Fibroblast of lung (primary cell): ENCODE results near the gene ZNF559. TPM values are rescaled to one million over a fixed set of nuclear protein-coding genes. Genes with fewer than 3 reads are reported as not detected.
"Not testable (repeated sequence)": the region's sequence is repeated elsewhere in the genome, so short reads cannot be mapped to it uniquely, and the experiment has no call there.

ENCODE experiments used
- DNase-seq, 2 donors: peaks; one replicate each; pipeline versions ENCODE4 v3.0.0 to v3.0.0-alpha.2; 2010; ENCODE audit warnings: low read depth in 2 of 2
- H2AFZ ChIP-seq: 2 replicates; pipeline ENCODE4 v1.5.1; 2012; ENCODE audit warnings: low read length, control low read depth, inconsistent platforms
- H3K27ac ChIP-seq: 2 replicates; pipeline ENCODE4 v1.5.1; 2011; ENCODE audit warnings: low read length, control low read depth; ENCODE audit not compliant: insufficient read depth
- H3K27me3 ChIP-seq: 2 replicates; pipeline ENCODE4 v1.5.1; 2011; ENCODE audit warnings: mild to moderate bottlenecking, low read length; ENCODE audit not compliant: control insufficient read depth, insufficient read depth
- H3K36me3 ChIP-seq: 2 replicates; pipeline ENCODE4 v1.5.1; 2011; ENCODE audit warnings: low read length; ENCODE audit not compliant: control insufficient read depth, insufficient read depth
- H3K4me1 ChIP-seq: 2 replicates; pipeline ENCODE4 v1.5.1; 2011; ENCODE audit warnings: low read length; ENCODE audit not compliant: control insufficient read depth, insufficient read depth; ENCODE audit errors: extremely low read depth
- H3K4me2 ChIP-seq: 2 replicates; pipeline ENCODE4 v1.5.1; 2011; ENCODE audit warnings: low read length, control low read depth; ENCODE audit not compliant: insufficient read depth; ENCODE audit errors: extremely low read depth
- H3K4me3 ChIP-seq, 4 experiments: fragments of 200-600 bp in 1 of 4; sonication (generic) in 1 of 4; replicated peaks in 1 of 4; 2 replicates each; pipeline ENCODE4 v1.5.1; 2011 to 2016; ENCODE audit warnings: low read length in 4 of 4, low read depth in 3 of 4, mild to moderate bottlenecking in 3 of 4, control low read depth in 2 of 4, inconsistent platforms in 1 of 4, mixed read lengths in 1 of 4; ENCODE audit not compliant: insufficient read depth in 1 of 4; ENCODE audit errors: control extremely low read depth in 1 of 4
- H3K79me2 ChIP-seq: 2 replicates; pipeline ENCODE4 v1.5.1; 2012; ENCODE audit warnings: mild to moderate bottlenecking, low read length, inconsistent platforms; ENCODE audit not compliant: control insufficient read depth, insufficient read depth
- H3K9ac ChIP-seq: 2 replicates; pipeline ENCODE4 v1.5.1; 2011; ENCODE audit warnings: mild to moderate bottlenecking, low read length, control low read depth; ENCODE audit not compliant: insufficient read depth
- H3K9me3 ChIP-seq: 2 replicates; pipeline ENCODE4 v1.5.1; 2012; ENCODE audit warnings: low read depth, low read length; ENCODE audit not compliant: control insufficient read depth, insufficient read depth
- H4K20me1 ChIP-seq: 2 replicates; pipeline ENCODE4 v1.5.1; 2011; ENCODE audit warnings: low read length; ENCODE audit not compliant: control insufficient read depth, insufficient read depth; ENCODE audit errors: extremely low read depth
- EZH2 ChIP-seq: IDR thresholded peaks from 2 replicates; pipeline ENCODE4 v1.5.1; 2012; ENCODE audit warnings: low read length, control low read depth, mild to moderate bottlenecking; ENCODE audit errors: missing control alignments
- polyA plus RNA-seq, 2 donors: library from polyadenylated mRNA; depleted of rRNA in 1 of 2; stranded (reverse) in 1 of 2; unstranded in 1 of 2; fragments of >200 nt; gene quantifications; 2 replicates each; pipeline ENCODE4 v1.2.1, GENCODE V29; 2011 to 2012; ENCODE audit warnings: missing spikeins in 1 of 2
- total RNA-seq: library from RNA; depleted of rRNA; stranded (reverse); fragments of >200 nt; gene quantifications from 2 replicates; pipeline ENCODE4 v1.2.1, GENCODE V29; 2014
- TF ChIP-seq, protein P1 (sequence below), 2 donors: IDR thresholded peaks in 1 of 2; conservative IDR thresholded peaks in 1 of 2; 1 replicate in 1 of 2; 2 replicates in 1 of 2; pipeline ENCODE4 v1.5.1; 2011 to 2012; ENCODE audit warnings: low read length in 2 of 2, control low read depth in 1 of 2, inconsistent platforms in 1 of 2, low read depth in 1 of 2, mild to moderate bottlenecking in 1 of 2

Gene ZNF559
- total and polyA plus RNA-seq, 2 donors (not counting 1 experiment from before 2014, with no cell fraction given) = 15.6 to 19.8 TPM

DNA sequence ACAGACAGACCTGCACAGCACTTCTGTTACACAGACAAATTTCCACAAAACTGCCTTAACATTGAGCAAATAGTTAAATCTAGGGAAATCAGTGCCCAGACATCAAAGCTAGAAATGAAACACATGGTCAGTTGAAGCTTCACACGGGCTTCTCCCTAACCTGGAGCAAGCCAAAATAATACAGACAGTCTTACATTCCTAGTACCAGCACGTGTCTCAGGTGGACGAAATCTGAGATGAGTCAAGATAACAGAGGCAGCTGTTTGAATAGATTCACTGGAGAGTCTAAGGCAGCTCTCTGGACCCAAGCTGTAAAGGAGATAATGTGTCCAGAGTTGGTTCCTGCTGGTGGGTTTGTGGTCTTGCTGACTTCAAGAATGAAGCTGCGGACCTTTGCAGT, 10.2 kb upstream of the ZNF559 start:
- no peaks in the 10 kb centered on the region for H3K4me1 ChIP-seq
- H3K4me3 ChIP-seq = no peak overlapping the region
- H3K9me3 ChIP-seq = no peaks in the 10 kb centered on the region
- H3K79me2 ChIP-seq = peaks cover under 1% of the 10 kb centered on the region
- no peak overlapping the region for H3K4me2 ChIP-seq
- no peak overlapping the region for H3K27ac ChIP-seq
- no peak overlapping the region for H3K9ac ChIP-seq
- no peaks in the 10 kb centered on the region for H3K36me3 ChIP-seq
- no peaks in the 10 kb centered on the region for H4K20me1 ChIP-seq
- DNase-seq = no peak
- H3K27me3 ChIP-seq = no peaks in the 10 kb centered on the region
- H2AFZ ChIP-seq = no peak overlapping the region
- TF ChIP-seq, protein P1, sequence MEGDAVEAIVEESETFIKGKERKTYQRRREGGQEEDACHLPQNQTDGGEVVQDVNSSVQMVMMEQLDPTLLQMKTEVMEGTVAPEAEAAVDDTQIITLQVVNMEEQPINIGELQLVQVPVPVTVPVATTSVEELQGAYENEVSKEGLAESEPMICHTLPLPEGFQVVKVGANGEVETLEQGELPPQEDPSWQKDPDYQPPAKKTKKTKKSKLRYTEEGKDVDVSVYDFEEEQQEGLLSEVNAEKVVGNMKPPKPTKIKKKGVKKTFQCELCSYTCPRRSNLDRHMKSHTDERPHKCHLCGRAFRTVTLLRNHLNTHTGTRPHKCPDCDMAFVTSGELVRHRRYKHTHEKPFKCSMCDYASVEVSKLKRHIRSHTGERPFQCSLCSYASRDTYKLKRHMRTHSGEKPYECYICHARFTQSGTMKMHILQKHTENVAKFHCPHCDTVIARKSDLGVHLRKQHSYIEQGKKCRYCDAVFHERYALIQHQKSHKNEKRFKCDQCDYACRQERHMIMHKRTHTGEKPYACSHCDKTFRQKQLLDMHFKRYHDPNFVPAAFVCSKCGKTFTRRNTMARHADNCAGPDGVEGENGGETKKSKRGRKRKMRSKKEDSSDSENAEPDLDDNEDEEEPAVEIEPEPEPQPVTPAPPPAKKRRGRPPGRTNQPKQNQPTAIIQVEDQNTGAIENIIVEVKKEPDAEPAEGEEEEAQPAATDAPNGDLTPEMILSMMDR (conservative IDR thresholded peaks at IDR 0.05 in 1 of 2, IDR thresholded peaks at IDR 0.05 in 1 of 2; ENCODE audit: low read depth in 1 of 2, low read length in 2 of 2) = no peak
- no peak for TF ChIP-seq EZH2

GRCh38 chr19:9321338-9321737, 2.6 kb upstream of the ZNF559 start:
- Histone ChIP-seq H3K79me2 (no peaks in the 10 kb centered on the region), H3K4me3 (no peak overlapping the region), H3K4me1 (no peaks in the 10 kb centered on the region), H3K27ac (no peak overlapping the region), H3K36me3 (no peaks in the 10 kb centered on the region), H3K27me3 (no peaks in the 10 kb centered on the region), H3K9ac (no peak overlapping the region), H4K20me1 (no peaks in the 10 kb centered on the region), H3K4me2 (no peak overlapping the region), H3K9me3 (no peaks in the 10 kb centered on the region), H2AFZ (no peak overlapping the region)
- DNase-seq = no peak
- TF ChIP-seq, protein P1 (conservative IDR thresholded peaks at IDR 0.05 in 1 of 2, IDR thresholded peaks at IDR 0.05 in 1 of 2; ENCODE audit: low read depth in 1 of 2, low read length in 2 of 2) = no peak
- TF ChIP-seq EZH2 = no peak

- H3K4me1 ChIP-seq, H3K4me2 ChIP-seq, H3K9ac ChIP-seq, DNase-seq, H3K27me3 ChIP-seq, H2AFZ ChIP-seq, H3K9me3 ChIP-seq, H3K27ac ChIP-seq, H4K20me1 ChIP-seq, H3K36me3 ChIP-seq, H3K4me3 ChIP-seq, H3K79me2 ChIP-seq: not testable (repeated sequence)
Measured at GRCh38 chr19:9321756-9322155, 2.2 kb upstream of the ZNF559 start.

DNA sequence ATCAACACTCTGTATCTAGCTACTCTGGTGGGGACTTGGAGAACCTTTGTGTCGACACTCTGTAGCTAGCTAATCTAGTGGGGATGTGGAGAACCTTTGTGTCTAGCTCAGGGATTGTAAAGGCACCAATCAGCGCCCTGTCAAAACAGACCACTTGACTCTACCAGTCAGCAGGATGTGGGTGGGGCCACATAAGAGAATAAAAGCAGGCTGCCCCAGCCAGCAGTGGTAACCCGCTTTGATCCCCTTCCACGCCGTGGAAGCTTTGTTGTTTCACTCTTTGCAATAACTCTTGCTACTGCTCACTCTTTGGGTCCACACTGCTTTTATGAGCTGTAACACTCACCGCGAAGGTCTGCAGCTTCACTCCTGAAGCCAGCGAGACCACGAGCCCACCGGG, 1.8 kb upstream of the ZNF559 start:
- H3K27ac ChIP-seq, H3K79me2 ChIP-seq, H3K27me3 ChIP-seq, H3K4me1 ChIP-seq, H3K4me3 ChIP-seq, H3K9me3 ChIP-seq, H2AFZ ChIP-seq, DNase-seq, H3K36me3 ChIP-seq, H3K9ac ChIP-seq, H3K4me2 ChIP-seq, H4K20me1 ChIP-seq: not testable (repeated sequence)
